SK-N-SH (cell line): ENCODE measurements around the gene NCAM1. TPM values are rescaled to one million over a fixed set of nuclear protein-coding genes. Genes with fewer than 3 reads are reported as not detected.

ENCODE experiments used
- CTCF ChIA-PET: fragments of 300-600, 350-600 bp; formaldehyde crosslinking; extraction: SDS; loops from one replicate; lab custom pipeline; 2021; lab: Yijun Ruan, JAX
- POLR2A ChIA-PET: fragments of 350-600 bp; sonication (Branson Sonifier 250); formaldehyde crosslinking; extraction: SDS; loops from one replicate; lab custom pipeline; 2020; ENCODE audit warnings: antibody characterized with exemption, inconsistent platforms; lab: Yijun Ruan, JAX
- DNase-seq: peaks from one replicate; pipeline ENCODE4 v3.0.0; 2012
- H2AFZ ChIP-seq: fragments of 200-600 bp; sonication (generic); 2 replicates; pipeline ENCODE4 v1.8.1; 2016; ENCODE audit warnings: antibody characterized with exemption, mild to moderate bottlenecking, low read depth
- H3F3A ChIP-seq: fragments of 200-600 bp; sonication (generic); replicated peaks from 2 replicates; pipeline ENCODE3; 2016; ENCODE audit warnings: antibody characterized with exemption, mild to moderate bottlenecking; ENCODE audit not compliant: insufficient read depth
- H3K27ac ChIP-seq, 2 experiments: fragments of 200-500 bp in 1 of 2; fragments of 200-600 bp in 1 of 2; sonication (Bioruptor generic) in 1 of 2; sonication (generic), shearing (Covaris generic) in 1 of 2; 2 replicates each; pipeline versions ENCODE4 v1.5.1 to v1.6.1; 2014 to 2016; ENCODE audit warnings: low read depth in 2 of 2, inconsistent platforms in 1 of 2, low read length in 1 of 2, mild to moderate bottlenecking in 1 of 2, mixed read lengths in 1 of 2
- H3K27me3 ChIP-seq: fragments of 200-600 bp; sonication (generic), shearing (Covaris generic); 2 replicates; pipeline ENCODE4 v1.6.1; 2016; ENCODE audit warnings: mixed run types; ENCODE audit not compliant: insufficient read depth
- H3K36me3 ChIP-seq, 2 experiments: fragments of 200-500 bp in 1 of 2; fragments of 200-600 bp in 1 of 2; sonication (Bioruptor generic) in 1 of 2; sonication (generic) in 1 of 2; replicated peaks in 1 of 2; 2 replicates each; pipeline versions ENCODE3 to v1.5.1; 2014 to 2016; ENCODE audit warnings: low read length in 1 of 2, mild to moderate bottlenecking in 1 of 2; ENCODE audit not compliant: insufficient read depth in 2 of 2, control insufficient read depth in 1 of 2
- H3K4me1 ChIP-seq, 2 experiments: fragments of 200-500 bp in 1 of 2; fragments of 200-600 bp in 1 of 2; sonication (Bioruptor generic) in 1 of 2; sonication (generic), shearing (Covaris generic) in 1 of 2; 2 replicates each; pipeline versions ENCODE4 v1.5.1 to v1.6.1; 2014 to 2016; ENCODE audit warnings: low read depth in 1 of 2, low read length in 1 of 2, mixed run types in 1 of 2; ENCODE audit not compliant: insufficient read depth in 2 of 2, control insufficient read depth in 1 of 2
- H3K4me2 ChIP-seq: fragments of 200-600 bp; sonication (generic), shearing (Covaris generic); 2 replicates; pipeline ENCODE4 v1.6.1; 2017; ENCODE audit warnings: mixed run types
- H3K4me3 ChIP-seq, 2 experiments: fragments of 200-500 bp in 1 of 2; fragments of 200-600 bp in 1 of 2; sonication (Bioruptor generic) in 1 of 2; sonication (generic), shearing (Covaris generic) in 1 of 2; 2 replicates each; pipeline versions ENCODE4 v1.5.1 to v1.8.1; 2014 to 2016; ENCODE audit warnings: low read depth in 2 of 2, inconsistent platforms in 1 of 2, low read length in 1 of 2, mild to moderate bottlenecking in 1 of 2, mixed read lengths in 1 of 2, moderate library complexity in 1 of 2
- H3K79me2 ChIP-seq: fragments of 200-600 bp; sonication (generic); 2 replicates; pipeline ENCODE4 v1.8.1; 2017; ENCODE audit warnings: mild to moderate bottlenecking; ENCODE audit not compliant: insufficient read depth
- H3K9ac ChIP-seq: fragments of 200-600 bp; sonication (generic); 2 replicates; pipeline ENCODE4 v1.6.1; 2017; ENCODE audit warnings: mixed run types
- H3K9me2 ChIP-seq: fragments of 200-600 bp; sonication (generic); 2 replicates; pipeline ENCODE4 v1.6.1; 2017; ENCODE audit warnings: mixed run types
- H3K9me3 ChIP-seq: fragments of 200-600 bp; sonication (generic); 2 replicates; pipeline ENCODE4 v1.6.1; 2017; ENCODE audit warnings: mixed run types, mild to moderate bottlenecking, moderate library complexity
- H4K20me1 ChIP-seq: fragments of 200-600 bp; sonication (generic); 2 replicates; pipeline ENCODE4 v1.6.1; 2017; ENCODE audit warnings: mild to moderate bottlenecking, mixed run types; ENCODE audit not compliant: insufficient read depth
- CHD2 ChIP-seq: fragments of 150-350 bp; IDR thresholded peaks from 2 replicates; pipeline ENCODE4 v1.6.1; 2018; ENCODE audit warnings: low read length; ENCODE audit not compliant: partially characterized antibody
- EP300 ChIP-seq, 2 experiments: IDR thresholded peaks; 2 replicates each; pipeline versions ENCODE4 v1.4.0 to v1.6.1; 2012; ENCODE audit warnings: borderline replicate concordance in 1 of 2, low read depth in 1 of 2, low read length in 1 of 2
- EZH2phosphoT487 ChIP-seq: fragments of 200-600 bp; sonication (generic); IDR thresholded peaks from 2 replicates; pipeline ENCODE4 v1.6.1; 2017; ENCODE audit warnings: low read depth, mixed run types, mild to moderate bottlenecking, antibody characterized with exemption, moderate library complexity, borderline replicate concordance
- FOXJ3 ChIP-seq: sonication (generic); formaldehyde crosslinking; IDR thresholded peaks from 2 replicates; pipeline ENCODE4 v1.5.1; 2020; ENCODE audit warnings: mild to moderate bottlenecking, missing genetic modification reagents
- FOXM1 ChIP-seq: IDR thresholded peaks from 2 replicates; pipeline ENCODE4 v1.4.0; 2012; ENCODE audit warnings: low read depth, mild to moderate bottlenecking
- MEF2A ChIP-seq: IDR thresholded peaks from 2 replicates; pipeline ENCODE4 v1.4.0; 2012; ENCODE audit warnings: low read depth, borderline replicate concordance
- MXI1 ChIP-seq: IDR thresholded peaks from 2 replicates; pipeline ENCODE4 v1.6.1; 2012; ENCODE audit warnings: mild to moderate bottlenecking, low read depth, low read length, improper control_type of control experiment
- NFIC ChIP-seq: IDR thresholded peaks from 2 replicates; pipeline ENCODE4 v1.4.0; 2012; ENCODE audit warnings: borderline replicate concordance
- PBX3 ChIP-seq: IDR thresholded peaks from 2 replicates; pipeline ENCODE4; 2012
- POLR2AphosphoS5 ChIP-seq: IDR thresholded peaks from 2 replicates; pipeline ENCODE4 v1.6.1; 2012; ENCODE audit warnings: low read depth, low read length
- RAD21 ChIP-seq: IDR thresholded peaks from 2 replicates; pipeline ENCODE4 v1.6.1; 2012; ENCODE audit warnings: mild to moderate bottlenecking, low read length
- SIN3A ChIP-seq: IDR thresholded peaks from 2 replicates; pipeline ENCODE4 v1.6.1; 2012; ENCODE audit warnings: low read depth, mild to moderate bottlenecking, low read length, moderate library complexity, borderline replicate concordance
- SMC3 ChIP-seq: IDR thresholded peaks from 2 replicates; pipeline ENCODE4 v1.6.1; 2012; ENCODE audit warnings: low read depth, low read length, improper control_type of control experiment
- TAF1 ChIP-seq: IDR thresholded peaks from 2 replicates; pipeline ENCODE4 v1.6.1; 2012; ENCODE audit warnings: low read depth, mild to moderate bottlenecking, low read length, moderate library complexity, borderline replicate concordance
- TEAD4 ChIP-seq: IDR thresholded peaks from 2 replicates; pipeline ENCODE4 v1.4.0; 2012; ENCODE audit warnings: mild to moderate bottlenecking, borderline replicate concordance; ENCODE audit not compliant: insufficient read depth
- USF2 ChIP-seq: fragments of 150-350 bp; IDR thresholded peaks from 2 replicates; pipeline ENCODE4 v1.6.1; 2017; ENCODE audit warnings: antibody characterized with exemption, low read length, low read depth, borderline replicate concordance
- WGBS: methylation state at CpG from one replicate; pipeline ENCODE4 v1.1.6; 2017; ENCODE audit warnings: low lambda C conversion rate; 5-methylcytosine and 5-hydroxymethylcytosine counted together
- polyA plus RNA-seq, 3 experiments: library from polyadenylated mRNA; depleted of rRNA; stranded (reverse); fragments of >200 nt; gene quantifications; 2 replicates each; pipeline ENCODE4 v1.2.3, GENCODE V29; 2012
- TF ChIP-seq, protein P1 (sequence below): IDR thresholded peaks from 2 replicates; pipeline ENCODE4 v1.4.0; 2012; ENCODE audit warnings: low read depth
- TF ChIP-seq, protein P2 (sequence below): IDR thresholded peaks from 2 replicates; pipeline ENCODE4 v1.6.1; 2012; ENCODE audit warnings: mild to moderate bottlenecking, low read depth, low read length, moderate library complexity
- TF ChIP-seq, protein P3 (sequence below): IDR thresholded peaks from 2 replicates; pipeline ENCODE4 v1.4.0; 2012; ENCODE audit warnings: low read depth, borderline replicate concordance

Gene NCAM1
- polyA plus RNA-seq, 1 of the 3 experiments (the other 2 are of a cell fraction): 19.4 TPM

GRCh38 chr11:112946866-112947265 lies 14.4 kb upstream of the NCAM1 start:
- Histone ChIP-seq H2AFZ (no peak overlapping the region), H4K20me1 (no peaks in the 10 kb centered on the region), H3K27ac (no peak overlapping the region), H3K4me3 (no peak overlapping the region), H3K27me3 (no peaks in the 10 kb centered on the region; the same call in 1 of the 2 replicates), H3F3A (no peaks in the 10 kb centered on the region), H3K4me1 (no peaks in the 10 kb centered on the region), H3K36me3 (no peaks in the 10 kb centered on the region), H3K79me2 (no peaks in the 10 kb centered on the region), H3K4me2 (no peak overlapping the region), H3K9me3 (no peaks in the 10 kb centered on the region), H3K9ac (no peak overlapping the region), H3K9me2 (no peaks in the 10 kb centered on the region)
- CTCF ChIA-PET: no interaction called here
- no peak for DNase-seq
- WGBS: 47% methylated on average over 3 of the region's 3 CpGs
- POLR2A ChIA-PET: no interaction called here
- TF ChIP-seq FOXM1: no peak
- no peak for TF ChIP-seq EZH2phosphoT487
- TF ChIP-seq, protein P1, sequence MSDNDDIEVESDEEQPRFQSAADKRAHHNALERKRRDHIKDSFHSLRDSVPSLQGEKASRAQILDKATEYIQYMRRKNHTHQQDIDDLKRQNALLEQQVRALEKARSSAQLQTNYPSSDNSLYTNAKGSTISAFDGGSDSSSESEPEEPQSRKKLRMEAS: no peak
- TF ChIP-seq TAF1: no peak
- no peak for TF ChIP-seq NFIC
- no peak for TF ChIP-seq POLR2AphosphoS5
- TF ChIP-seq CHD2: no peak
- no peak for TF ChIP-seq SIN3A
- no peak for TF ChIP-seq TEAD4
- TF ChIP-seq FOXJ3 (CRISPR knock-in tag): no peak
- TF ChIP-seq RAD21: no peak
- TF ChIP-seq MXI1: no peak
- no peak for TF ChIP-seq USF2
- no peak for TF ChIP-seq MEF2A
- TF ChIP-seq, protein P2, sequence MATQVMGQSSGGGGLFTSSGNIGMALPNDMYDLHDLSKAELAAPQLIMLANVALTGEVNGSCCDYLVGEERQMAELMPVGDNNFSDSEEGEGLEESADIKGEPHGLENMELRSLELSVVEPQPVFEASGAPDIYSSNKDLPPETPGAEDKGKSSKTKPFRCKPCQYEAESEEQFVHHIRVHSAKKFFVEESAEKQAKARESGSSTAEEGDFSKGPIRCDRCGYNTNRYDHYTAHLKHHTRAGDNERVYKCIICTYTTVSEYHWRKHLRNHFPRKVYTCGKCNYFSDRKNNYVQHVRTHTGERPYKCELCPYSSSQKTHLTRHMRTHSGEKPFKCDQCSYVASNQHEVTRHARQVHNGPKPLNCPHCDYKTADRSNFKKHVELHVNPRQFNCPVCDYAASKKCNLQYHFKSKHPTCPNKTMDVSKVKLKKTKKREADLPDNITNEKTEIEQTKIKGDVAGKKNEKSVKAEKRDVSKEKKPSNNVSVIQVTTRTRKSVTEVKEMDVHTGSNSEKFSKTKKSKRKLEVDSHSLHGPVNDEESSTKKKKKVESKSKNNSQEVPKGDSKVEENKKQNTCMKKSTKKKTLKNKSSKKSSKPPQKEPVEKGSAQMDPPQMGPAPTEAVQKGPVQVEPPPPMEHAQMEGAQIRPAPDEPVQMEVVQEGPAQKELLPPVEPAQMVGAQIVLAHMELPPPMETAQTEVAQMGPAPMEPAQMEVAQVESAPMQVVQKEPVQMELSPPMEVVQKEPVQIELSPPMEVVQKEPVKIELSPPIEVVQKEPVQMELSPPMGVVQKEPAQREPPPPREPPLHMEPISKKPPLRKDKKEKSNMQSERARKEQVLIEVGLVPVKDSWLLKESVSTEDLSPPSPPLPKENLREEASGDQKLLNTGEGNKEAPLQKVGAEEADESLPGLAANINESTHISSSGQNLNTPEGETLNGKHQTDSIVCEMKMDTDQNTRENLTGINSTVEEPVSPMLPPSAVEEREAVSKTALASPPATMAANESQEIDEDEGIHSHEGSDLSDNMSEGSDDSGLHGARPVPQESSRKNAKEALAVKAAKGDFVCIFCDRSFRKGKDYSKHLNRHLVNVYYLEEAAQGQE: no peak
- TF ChIP-seq SMC3: no peak
- TF ChIP-seq, protein P3, sequence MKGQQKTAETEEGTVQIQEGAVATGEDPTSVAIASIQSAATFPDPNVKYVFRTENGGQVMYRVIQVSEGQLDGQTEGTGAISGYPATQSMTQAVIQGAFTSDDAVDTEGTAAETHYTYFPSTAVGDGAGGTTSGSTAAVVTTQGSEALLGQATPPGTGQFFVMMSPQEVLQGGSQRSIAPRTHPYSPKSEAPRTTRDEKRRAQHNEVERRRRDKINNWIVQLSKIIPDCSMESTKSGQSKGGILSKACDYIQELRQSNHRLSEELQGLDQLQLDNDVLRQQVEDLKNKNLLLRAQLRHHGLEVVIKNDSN: no peak
- no peak for TF ChIP-seq PBX3
- no peak for TF ChIP-seq EP300 (IDR thresholded peaks at IDR 0.05; ENCODE audit: borderline replicate concordance in 1 of 2, low read depth in 1 of 2, low read length in 1 of 2)
